IPS DF 19.7 (cell line): ENCODE results near the gene MLST8.

Experiments used
- DNase-seq: peaks from one replicate; pipeline ENCODE4 v3.0.0-alpha.2; 2013; ENCODE audit warnings: low read depth, low spot score

Gene MLST8

GRCh38 chr16:2205104-2205966, at the start of gene MLST8:
TSS of gene MLST8 (plus strand) at chr16:2205454. CDS start at chr16:2206086, 632 bp downstream.
- no peak for DNase-seq

GRCh38 chr16:2155977-2156848, 49.0 kb upstream of the MLST8 start:
- no peak for DNase-seq

- no peak for DNase-seq
These were observed 48.4 kb upstream of the MLST8 start for GRCh38 chr16:2156849-2157224.

- no peak for DNase-seq
These were observed 47.6 kb upstream of the MLST8 start for GRCh38 chr16:2157480-2158261.

- DNase-seq, result no peak
These were observed 47.0 kb upstream of the MLST8 start for GRCh38 chr16:2158262-2158638.

GRCh38 chr16:2159175-2159838, 45.9 kb upstream of the MLST8 start:
- no peak for DNase-seq

GRCh38 chr16:2160915-2161551, 44.2 kb upstream of the MLST8 start:
- DNase-seq, result no peak

GRCh38 chr16:2161911-2162310, 43.3 kb upstream of the MLST8 start:
- DNase-seq, result no peak

- no peak for DNase-seq
These were observed 42.6 kb upstream of the MLST8 start for GRCh38 chr16:2162676-2163118.

- no peak for DNase-seq
These were observed 41.9 kb upstream of the MLST8 start for GRCh38 chr16:2163211-2163881.

- DNase-seq, result no peak
These were observed 39.4 kb upstream of the MLST8 start for GRCh38 chr16:2165861-2166260.

GRCh38 chr16:2166263-2167067, 38.8 kb upstream of the MLST8 start:
- no peak for DNase-seq

GRCh38 chr16:2167068-2167638, 38.1 kb upstream of the MLST8 start:
- DNase-seq, result no peak

- no peak for DNase-seq
These were observed 35.2 kb upstream of the MLST8 start for GRCh38 chr16:2170080-2170479.

GRCh38 chr16:2170587-2171435, 34.4 kb upstream of the MLST8 start:
- no peak for DNase-seq

- DNase-seq, result no peak
These were observed 33.6 kb upstream of the MLST8 start for GRCh38 chr16:2171601-2172178.

GRCh38 chr16:2172688-2173335, 32.4 kb upstream of the MLST8 start:
- DNase-seq, result no peak
